GM13976 (cell line): ENCODE results near the gene CDCA4.

Experiments used
- DNase-seq: peaks from one replicate; pipeline ENCODE4 v3.0.0; 2012; ENCODE audit warnings: low spot score
- in situ Hi-C: fragments of 300-500 bp; cut with MboI; formaldehyde crosslinking; loops from one replicate; pipeline ENCODE4 v1.12.0; 2022; ENCODE audit warnings: low sequenced_read_pairs, mixed read lengths, inconsistent platforms; ENCODE audit not compliant: unreplicated experiment
- TF ChIP-seq, protein P1 (sequence below): IDR thresholded peaks from 2 replicates; pipeline ENCODE4 v1.5.1; 2012; ENCODE audit warnings: borderline replicate concordance, mild to moderate bottlenecking; ENCODE audit not compliant: insufficient read depth; ENCODE audit errors: extremely low read depth, missing control alignments, control extremely low read depth

The CDCA4 gene

DNA sequence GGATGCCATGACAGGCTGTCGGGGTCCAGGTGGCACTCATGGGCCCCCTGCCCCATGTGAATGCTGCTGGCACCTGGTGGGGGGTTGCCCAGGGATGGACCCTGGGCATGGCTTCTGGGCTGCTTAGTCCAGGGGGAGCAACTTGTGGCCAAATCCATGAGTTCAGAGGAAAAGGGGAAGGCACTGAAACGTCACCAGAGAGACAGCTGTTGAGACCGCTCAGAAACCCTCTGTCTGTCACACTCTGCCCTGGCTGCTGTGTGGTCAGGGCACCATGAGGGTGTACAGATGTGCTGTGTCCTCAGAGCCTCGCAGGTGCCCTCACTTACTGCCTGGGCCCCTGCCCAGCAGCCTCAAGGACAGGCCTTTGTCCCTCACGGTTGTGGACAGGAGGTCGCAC lies 25.9 kb downstream of the CDCA4 start:
- TF ChIP-seq, protein P1, sequence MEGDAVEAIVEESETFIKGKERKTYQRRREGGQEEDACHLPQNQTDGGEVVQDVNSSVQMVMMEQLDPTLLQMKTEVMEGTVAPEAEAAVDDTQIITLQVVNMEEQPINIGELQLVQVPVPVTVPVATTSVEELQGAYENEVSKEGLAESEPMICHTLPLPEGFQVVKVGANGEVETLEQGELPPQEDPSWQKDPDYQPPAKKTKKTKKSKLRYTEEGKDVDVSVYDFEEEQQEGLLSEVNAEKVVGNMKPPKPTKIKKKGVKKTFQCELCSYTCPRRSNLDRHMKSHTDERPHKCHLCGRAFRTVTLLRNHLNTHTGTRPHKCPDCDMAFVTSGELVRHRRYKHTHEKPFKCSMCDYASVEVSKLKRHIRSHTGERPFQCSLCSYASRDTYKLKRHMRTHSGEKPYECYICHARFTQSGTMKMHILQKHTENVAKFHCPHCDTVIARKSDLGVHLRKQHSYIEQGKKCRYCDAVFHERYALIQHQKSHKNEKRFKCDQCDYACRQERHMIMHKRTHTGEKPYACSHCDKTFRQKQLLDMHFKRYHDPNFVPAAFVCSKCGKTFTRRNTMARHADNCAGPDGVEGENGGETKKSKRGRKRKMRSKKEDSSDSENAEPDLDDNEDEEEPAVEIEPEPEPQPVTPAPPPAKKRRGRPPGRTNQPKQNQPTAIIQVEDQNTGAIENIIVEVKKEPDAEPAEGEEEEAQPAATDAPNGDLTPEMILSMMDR, result no peak
- in situ Hi-C loops, result no loop called here
- DNase-seq, result no peak

DNA sequence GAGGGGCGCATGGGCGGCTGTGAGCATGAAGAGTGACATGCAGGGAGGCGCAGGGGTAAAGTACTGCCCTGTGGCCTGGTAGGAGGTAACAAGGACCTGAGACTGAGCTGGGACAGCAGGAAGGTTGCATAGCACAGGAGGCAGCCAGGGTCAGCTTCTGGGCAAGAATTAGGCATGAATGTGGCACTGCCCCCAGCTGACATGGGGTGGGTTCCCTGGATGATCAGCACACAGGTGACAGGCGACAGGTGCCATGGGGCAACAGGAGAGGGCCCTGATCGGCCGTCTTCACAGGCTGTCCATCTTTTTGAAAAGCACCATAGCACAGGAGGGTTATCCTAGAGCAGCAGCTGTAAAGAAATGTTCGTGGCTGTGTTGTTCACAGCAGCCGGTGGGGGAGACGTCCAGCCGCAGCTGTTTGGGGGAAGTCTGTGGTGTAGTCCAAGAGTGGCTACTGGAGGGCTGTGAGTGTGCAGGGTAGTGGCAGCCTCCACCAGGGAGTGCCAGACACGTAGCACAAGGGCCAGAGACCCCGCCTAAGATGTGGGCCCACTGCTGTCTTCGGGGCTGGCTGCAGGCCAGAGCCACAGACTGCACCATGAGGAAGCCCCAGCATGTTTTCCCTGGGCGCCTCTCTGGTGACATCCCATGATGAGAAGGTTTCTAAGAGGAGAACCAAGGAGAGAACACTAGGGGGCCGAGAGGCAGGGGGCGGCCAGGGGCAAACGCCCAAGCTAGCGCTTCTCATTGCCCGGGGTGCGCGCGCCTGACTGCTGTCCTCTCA lies 26.9 kb downstream of the CDCA4 start:
- in situ Hi-C loops, result no loop called here

DNA sequence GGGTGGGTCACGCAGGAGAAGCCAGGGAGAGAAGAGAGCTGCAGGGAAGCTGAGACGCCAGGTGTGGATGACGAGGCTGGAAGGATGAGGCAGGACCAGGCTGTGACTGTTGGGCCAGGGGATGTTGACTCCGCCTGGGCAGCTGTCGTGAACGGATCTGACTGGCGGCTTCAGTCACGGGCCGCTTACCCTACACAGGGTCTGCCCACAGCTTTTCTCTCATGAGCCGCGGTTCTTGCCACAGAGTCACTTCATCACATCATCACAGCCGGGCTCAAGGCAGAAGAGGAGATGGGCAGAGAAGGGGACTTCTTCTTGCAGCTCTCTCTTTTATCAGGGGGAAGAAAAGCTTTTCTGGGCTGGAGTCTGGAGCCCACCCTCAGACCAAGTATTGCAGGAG lies 27.6 kb downstream of the CDCA4 start:
- TF ChIP-seq, protein P1, result no peak
- in situ Hi-C loops, result no loop called here
- no peak for DNase-seq

More for the DNA sequence above, 26.9 kb downstream of the CDCA4 start:
- no peak for DNase-seq
- TF ChIP-seq, protein P1, result no peak

DNA sequence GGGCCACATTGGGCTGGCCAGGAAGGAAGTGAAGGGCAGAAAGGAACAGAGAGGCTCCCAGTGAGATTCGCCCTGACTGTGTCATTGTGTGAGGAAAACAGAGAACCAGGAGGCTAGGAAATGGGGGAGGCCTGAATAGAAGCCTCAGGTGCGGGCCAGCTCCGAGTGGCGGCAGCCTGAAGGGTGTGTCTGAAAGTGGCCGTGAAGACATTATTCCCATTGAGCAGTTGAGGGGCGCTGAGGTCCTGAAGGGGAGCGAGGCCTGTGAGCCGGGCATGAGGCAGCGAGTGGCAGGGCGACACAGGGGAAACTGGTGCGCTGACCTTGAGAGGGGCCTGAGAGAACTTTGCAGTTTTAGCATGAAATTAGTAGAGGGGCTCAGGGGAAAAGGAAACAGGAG lies 28.4 kb downstream of the CDCA4 start:
- in situ Hi-C loops, result no loop called here
- TF ChIP-seq, protein P1, result no peak
- DNase-seq, result no peak

DNA sequence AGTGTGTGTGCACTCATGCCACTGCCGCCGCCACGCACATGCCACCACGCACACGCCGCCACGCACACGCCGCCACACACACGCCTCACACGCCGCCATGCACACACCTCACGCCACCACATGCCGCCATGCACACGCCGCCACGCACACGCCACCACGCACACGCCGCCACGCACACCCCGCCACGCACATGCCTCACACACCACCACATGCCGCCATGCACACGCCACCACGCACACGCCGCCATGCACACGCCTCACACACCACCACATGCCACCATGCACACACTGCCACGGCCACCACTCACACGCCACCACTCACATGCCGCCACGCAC lies 29.0 kb downstream of the CDCA4 start:
- DNase-seq, result no peak
- TF ChIP-seq, protein P1, result no peak
- in situ Hi-C loops, result no loop called here

DNA sequence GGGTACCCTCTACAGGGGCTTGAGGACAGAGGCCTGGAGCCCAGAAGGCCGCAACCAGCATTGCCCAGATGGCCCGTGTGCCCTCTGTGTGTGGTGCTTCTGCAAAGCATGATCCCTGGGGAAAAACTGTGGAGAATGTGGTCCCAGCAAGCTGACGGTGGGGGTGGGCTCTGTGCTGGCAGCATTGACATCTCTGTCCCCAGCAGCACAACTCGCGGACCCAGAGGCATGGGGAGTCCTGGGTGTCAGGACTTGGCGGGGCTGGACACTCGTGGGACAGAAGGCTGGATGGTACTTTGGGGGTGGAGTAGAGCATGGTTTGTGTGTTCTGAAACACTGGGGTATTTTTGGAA lies 31.0 kb downstream of the CDCA4 start:
- in situ Hi-C loops, result loop anchor here (10.0 kb wide), 1 partner anchor 45 kb away; no protein-coding TSS in a partner anchor
- DNase-seq, result no peak
- TF ChIP-seq, protein P1, result no peak
